Measurements from ENCODE around the gene LINC00237. TPM values are rescaled to one million over a fixed set of nuclear protein-coding genes. Genes with fewer than 3 reads are reported as not detected.

LINC00237 gene
- total RNA-seq, 4 donors from 2014 or later = not detected

DNA sequence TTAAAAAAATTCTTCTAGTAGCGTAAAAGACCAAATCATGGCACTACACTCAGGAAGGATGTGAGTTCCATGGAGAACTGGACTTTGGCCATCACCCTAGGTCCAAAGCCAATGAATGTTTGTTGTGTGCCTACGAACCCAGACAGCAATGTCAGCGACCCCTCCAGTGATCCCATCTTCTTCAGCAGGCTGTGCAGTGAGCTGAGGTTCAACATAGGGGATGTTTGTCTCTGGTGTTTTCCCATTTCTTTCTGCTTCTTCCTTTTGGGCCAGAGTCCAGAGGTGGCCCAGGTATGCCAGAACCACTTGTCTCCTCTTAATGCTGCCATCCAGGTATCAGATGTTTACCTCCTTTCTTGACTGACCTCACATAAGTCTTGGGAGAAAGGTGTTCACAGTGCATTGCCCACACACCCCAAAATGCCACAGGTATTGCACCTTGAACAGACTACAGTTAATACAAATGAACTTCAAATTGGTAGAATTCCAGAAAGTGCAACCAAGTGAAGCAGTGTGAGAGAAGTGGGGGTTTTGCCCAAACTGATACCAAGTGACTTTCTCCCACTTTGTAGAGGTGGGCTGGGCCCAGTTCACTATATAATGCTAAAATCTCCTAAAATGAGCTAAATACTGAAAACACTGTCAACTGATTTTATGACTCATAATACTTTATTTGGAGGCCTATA lies 33.9 kb upstream of the LINC00237 start:
- no peaks in the 10 kb centered on the region for H3K36me3 ChIP-seq
- no peak for TF ChIP-seq CTCF (IDR thresholded peaks at IDR 0.05)
- no peak for TF ChIP-seq POLR2A (IDR thresholded peaks at IDR 0.05)
- intact Hi-C loops (cut with DNase I; ENCODE audit: low total_unique reads) = loop anchor here (10.0 kb wide), 1 partner anchor 85 kb away; no protein-coding TSS in a partner anchor
- H3K27me3 ChIP-seq = no peaks in the 10 kb centered on the region
- H3K4me1 ChIP-seq = no peaks in the 10 kb centered on the region
- no peak for DNase-seq
- H3K9me3 ChIP-seq = no peaks in the 10 kb centered on the region
- H3K4me3 ChIP-seq = no peak overlapping the region
- H3K27ac ChIP-seq = no peak overlapping the region

GRCh38 chr20:21137078-21137477 lies 30.9 kb upstream of the LINC00237 start:
- H3K4me1 ChIP-seq = no peaks in the 10 kb centered on the region
- TF ChIP-seq CTCF (IDR thresholded peaks at IDR 0.05) (no peak), POLR2A (IDR thresholded peaks at IDR 0.05) (no peak)
- H3K9me3 ChIP-seq = no peaks in the 10 kb centered on the region
- intact Hi-C loops (cut with DNase I; ENCODE audit: low total_unique reads) = loop anchor here (10.0 kb wide), 1 partner anchor 88 kb away; no protein-coding TSS in a partner anchor
- DNase-seq = no peak
- no peak overlapping the region for H3K27ac ChIP-seq
- no peak overlapping the region for H3K4me3 ChIP-seq
- H3K27me3 ChIP-seq = no peaks in the 10 kb centered on the region
- no peaks in the 10 kb centered on the region for H3K36me3 ChIP-seq

- Histone ChIP-seq H3K9me3 (no peaks in the 10 kb centered on the region), H3K27ac (no peak overlapping the region), H3K36me3 (no peaks in the 10 kb centered on the region), H3K4me3 (no peak overlapping the region), H3K27me3 (no peaks in the 10 kb centered on the region), H3K4me1 (no peaks in the 10 kb centered on the region)
- intact Hi-C loops (cut with DNase I; ENCODE audit: low total_unique reads) = loop anchor here (10.0 kb wide), 1 partner anchor 89 kb away; no protein-coding TSS in a partner anchor
- TF ChIP-seq CTCF (IDR thresholded peaks at IDR 0.05) = no peak
- no peak for TF ChIP-seq POLR2A (IDR thresholded peaks at IDR 0.05)
- DNase-seq = no peak
These were observed 30.0 kb upstream of the LINC00237 start for GRCh38 chr20:21136015-21136732.

DNA sequence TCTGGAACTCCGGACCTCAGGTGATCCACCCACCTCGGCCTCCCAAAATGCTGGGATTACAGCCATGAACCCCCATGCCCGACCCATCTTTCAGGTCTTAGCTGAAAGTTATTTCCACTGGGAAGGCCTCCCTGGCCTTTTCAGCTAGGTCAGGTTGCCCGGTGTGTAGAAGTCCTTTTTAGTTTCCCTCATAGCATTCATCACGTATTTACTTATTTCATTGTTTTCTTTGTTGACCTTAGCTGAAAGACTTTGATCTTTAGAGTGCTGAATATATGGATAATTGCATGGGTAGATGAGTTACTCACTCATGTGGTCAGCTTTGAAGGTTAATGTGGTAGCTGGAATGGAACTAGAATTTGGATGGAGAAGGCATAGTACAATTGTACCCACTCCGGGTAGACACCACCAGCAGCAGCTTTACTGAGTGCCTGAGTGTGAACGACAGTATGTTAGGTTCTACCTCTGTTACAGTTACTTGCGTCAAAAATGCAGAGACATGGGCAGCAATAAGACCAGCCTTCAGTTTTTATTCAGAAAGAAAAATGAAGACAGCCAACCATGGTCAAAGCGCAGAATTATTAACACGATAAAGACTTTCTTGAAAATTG lies 28.8 kb upstream of the LINC00237 start:
- Histone ChIP-seq H3K4me3 (no peak overlapping the region), H3K4me1 (no peaks in the 10 kb centered on the region), H3K27me3 (no peaks in the 10 kb centered on the region), H3K27ac (no peak overlapping the region), H3K9me3 (no peaks in the 10 kb centered on the region), H3K36me3 (no peaks in the 10 kb centered on the region)
- intact Hi-C loops (cut with DNase I; ENCODE audit: low total_unique reads) = loop anchor here (10.0 kb wide), 1 partner anchor 90 kb away; no protein-coding TSS in a partner anchor
- DNase-seq = no peak
- TF ChIP-seq POLR2A (IDR thresholded peaks at IDR 0.05) (no peak), CTCF (IDR thresholded peaks at IDR 0.05) (no peak)
